GM19193 (cell line): Measurements from ENCODE around the gene ERAL1.
A peak's percentile ranks its signal among the peaks of the same experiment; 100 is the strongest.

Experiments used
- POLR2A ChIP-seq: IDR thresholded peaks from 4 replicates; pipeline ENCODE4 v1.6.1; 2011; ENCODE audit not compliant: insufficient read depth, insufficient read length; ENCODE audit errors: extremely low read depth

ERAL1 gene

DNA sequence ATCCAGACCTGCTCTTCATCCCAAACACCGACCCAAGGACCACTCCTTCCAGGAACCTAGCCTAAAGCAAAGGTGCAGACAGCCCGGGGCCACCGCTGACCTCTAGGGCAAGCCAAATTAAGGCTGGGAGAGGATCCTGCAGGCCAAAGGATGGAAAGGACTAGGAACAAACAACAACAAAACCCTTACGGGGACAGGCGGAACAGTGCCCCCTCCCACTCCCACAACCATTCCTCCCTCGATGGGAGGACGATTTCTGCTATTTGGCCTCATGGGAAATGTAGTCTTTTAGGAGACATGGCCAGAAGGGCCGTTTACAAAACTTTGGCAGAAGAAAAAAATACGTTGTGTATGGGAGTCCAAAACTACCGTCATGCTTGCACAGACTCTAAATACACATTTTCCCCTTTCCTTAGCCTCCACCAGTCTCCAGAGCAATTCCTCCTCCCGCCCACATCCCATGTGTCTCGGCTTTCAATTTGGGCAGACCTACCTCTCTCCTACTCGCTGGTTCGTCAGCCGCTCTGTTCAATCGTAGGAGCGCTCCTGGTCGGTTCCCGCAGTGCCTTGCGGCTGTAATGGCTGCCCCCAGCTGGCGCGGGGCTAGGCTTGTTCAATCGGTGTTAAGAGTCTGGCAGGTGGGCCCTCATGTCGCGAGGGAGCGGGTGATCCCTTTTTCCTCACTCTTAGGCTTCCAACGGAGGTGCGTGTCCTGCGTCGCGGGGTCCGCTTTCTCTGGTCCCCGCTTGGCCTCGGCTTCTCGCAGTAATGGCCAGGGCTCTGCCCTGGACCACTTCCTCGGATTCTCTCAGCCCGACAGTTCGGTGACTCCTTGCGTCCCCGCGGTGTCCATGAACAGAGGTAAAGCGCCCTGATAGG is at the start of gene ERAL1:
TSS of gene ERAL1 (plus strand) at position 560 of the 879 bp plus-strand sequence. CDS start at position 579, 19 bp downstream.
- TF ChIP-seq POLR2A = peak; percentile 89

DNA sequence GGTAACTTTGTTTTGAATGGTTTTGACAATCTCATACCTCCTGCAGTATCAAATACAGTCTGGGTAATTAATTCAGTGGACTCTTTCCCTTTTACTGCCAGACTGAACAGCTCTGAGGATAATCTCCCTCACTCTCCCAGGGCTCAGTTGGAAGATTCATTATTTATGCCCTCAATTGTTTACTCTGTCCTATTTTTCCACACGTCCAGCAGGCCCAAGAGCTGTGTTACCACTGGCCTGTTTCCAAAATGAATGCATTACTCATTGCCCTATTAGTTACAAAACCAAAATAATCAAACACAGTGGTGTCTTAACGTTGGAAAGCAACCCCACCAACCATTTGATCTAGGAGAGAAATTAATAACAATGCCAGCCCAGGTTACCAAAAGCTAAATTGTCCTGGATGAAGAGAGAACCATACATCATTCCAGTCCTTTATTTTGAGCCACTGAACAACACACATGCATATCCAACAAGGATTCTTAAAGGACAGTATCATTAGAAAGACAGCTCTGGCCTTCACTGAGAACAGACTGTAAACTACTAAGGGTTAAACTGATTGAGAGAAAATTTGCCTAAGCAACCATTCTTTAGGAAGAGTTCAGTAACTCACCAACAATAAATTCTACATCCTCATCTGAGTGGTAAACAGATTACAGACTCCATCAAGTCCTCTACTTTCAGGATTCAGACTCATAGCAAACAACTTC is 46.7 kb upstream of the ERAL1 start:
- no peak for TF ChIP-seq POLR2A

DNA sequence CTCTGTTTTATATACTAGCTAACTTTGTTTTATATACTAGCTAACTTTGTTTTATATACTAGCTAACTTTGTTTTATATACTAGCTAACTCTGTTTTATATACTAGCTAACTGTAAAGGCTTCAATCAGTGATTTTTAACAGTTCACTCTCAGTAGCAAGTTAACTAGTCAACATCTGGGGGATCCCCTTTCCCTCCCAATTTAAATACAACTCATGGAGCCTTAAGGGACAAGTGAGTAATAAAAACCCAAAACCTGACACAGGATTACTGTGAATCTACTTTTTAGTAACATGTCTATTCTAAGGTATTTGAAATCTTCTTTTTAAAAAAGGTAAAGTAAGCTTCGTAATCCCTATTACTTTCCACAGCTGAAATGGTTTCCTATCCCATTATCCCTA is 44.4 kb upstream of the ERAL1 start:
- no peak for TF ChIP-seq POLR2A

DNA sequence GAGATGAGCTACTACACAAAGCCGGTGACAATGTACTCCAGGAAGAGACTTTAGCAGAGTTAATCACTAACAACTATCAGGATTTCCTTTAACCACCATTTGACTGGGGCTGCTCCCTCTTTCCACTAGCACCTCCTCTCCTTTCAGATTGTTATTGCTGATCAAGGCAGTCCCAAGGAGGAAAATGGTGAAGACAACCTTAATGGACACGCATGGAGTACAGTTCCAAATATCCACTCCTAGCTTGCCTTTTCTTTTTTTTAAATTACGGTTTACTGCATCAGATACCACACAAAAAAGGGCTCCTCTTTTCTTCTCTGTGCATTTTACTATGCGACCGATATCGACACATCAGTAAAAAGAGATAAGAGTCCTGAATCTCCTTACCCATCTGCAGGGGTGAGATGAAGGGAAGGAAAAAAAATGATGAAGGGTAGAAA is 43.1 kb upstream of the ERAL1 start:
- TF ChIP-seq POLR2A = no peak

DNA sequence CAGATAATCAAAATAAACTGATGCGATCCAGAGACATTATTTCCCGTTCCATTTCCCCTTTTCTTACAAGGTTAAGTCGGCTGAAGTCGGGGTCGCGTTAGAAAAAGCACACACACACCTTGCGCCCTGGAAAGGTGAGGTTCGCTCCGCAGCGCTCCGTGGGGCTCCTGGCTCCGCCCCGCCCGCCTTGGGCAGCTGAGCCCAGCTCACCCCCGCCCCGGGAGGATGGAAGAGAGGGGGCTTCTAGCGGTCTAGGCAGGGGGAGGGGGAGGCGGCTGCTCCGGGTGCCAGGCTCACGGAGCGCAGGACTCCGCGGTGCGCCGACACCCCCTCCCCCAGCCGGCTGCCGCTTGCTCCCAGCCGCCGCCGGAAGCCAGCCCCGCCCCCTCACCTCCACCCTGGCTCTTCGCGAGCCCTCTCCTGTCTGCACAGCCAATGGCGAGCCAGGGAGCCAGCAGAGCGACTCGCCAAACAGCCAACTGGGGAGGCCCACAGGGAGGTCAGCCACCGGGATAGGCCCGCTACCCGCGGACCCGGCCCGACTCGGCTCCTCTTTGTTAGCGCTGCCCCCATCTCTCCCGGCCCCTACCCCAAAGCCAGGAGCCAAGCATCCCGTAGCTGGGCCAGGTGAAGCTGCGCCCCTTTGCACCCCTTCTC is 42.6 kb upstream of the ERAL1 start:
- peak; percentile 59 for TF ChIP-seq POLR2A

DNA sequence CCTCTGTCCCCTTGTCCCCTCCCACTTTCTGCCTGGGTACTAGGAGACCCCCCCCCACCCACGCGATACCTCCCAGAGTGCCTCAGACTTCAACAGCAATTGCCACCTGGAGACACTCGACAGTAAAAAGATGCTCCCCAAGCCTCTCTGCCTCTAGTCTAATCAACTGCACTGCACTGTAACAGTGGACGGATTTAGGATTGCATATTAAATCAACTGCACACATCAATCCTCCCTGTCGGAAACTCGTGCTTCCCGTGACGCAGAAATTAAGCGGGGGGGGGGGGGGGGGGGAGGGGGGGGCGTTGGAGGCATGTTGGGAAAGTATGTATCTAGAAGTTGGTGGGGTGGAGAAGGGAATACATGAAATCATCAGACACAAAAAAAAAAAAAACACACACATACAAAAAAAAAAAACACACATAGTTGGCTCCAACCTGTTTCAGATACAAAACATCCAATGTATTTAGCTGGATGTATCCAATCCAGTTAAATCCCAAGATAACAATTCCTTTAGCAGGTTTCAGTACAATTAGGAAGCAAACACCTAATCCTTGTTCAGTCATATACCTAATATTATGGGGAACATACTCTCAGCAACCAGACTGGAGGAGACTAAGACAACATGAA is 42.0 kb upstream of the ERAL1 start:
- no peak for TF ChIP-seq POLR2A

DNA sequence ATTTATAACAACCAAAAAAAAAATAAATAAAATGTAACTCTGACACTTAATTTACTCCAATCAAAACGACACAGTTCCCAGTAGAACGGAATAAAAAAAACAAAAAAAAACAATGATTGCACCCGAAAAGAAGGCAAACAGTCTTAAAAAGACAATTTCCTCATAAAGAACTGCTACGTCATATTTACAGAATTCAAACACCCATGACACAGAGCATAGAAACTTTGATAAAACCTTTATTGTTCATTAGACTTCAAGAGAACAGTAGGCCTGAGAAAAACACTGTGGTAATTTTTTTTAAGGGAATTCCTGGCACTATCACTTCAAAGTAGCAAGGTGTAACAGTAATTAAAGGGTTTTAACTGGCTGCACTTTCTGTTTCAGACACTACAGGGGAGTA is 38.3 kb upstream of the ERAL1 start:
- TF ChIP-seq POLR2A = no peak

DNA sequence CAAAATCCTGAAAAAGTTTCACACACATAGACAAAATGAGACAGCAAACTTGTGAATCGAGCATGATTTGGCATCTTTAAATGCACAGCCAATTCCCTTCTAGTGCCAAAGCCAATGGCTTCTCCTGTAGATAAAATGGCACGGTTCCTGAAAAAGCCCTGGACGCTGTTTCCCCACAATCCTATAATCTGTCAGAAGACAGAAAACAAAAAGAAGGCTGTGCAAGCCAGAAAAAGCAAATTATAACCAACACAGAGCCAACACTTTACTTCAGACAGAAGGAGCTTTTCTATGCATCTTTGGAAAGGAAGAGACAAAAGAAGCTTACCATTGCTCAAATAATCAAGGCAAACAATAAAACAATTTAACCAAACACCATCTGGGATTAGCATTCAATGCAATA is 36.0 kb upstream of the ERAL1 start:
- no peak for TF ChIP-seq POLR2A

DNA sequence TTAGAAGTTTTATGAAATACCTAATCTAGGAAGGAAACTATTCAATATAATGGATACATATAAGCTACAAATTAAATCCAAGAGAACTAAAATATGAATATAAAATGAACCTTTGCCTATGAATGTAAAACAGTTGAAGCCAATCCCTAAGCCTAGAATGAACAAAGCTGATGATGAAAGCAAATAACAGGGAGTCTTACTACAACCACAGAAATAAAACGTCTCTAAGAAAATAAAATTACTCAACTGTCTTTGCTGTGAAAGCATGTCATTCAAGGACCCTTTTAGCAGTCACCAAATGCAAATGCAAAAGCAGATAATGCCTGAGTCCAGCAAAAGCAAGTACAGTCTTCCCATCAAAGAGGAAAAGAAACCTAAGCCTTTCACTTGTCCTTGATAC is 35.2 kb upstream of the ERAL1 start:
- TF ChIP-seq POLR2A = no peak

DNA sequence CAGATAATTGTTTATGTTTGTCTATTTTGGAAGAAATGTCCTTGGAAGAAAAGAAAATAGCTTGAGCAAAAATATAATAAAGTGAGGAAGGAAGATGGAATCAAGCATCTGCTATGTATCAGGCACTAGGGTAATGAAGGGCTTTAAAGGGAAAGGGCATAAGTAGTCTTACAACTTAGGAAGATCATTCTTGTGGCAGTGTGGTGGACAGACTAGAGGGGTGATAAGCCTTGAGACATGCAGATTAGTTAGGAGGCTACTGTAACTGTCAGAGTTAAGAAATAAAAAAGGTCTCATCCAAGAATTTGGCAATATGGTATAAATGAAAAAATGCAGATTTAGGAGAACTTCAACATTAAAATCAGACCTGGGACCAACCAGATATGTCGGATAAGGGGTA is 27.1 kb upstream of the ERAL1 start:
- no peak for TF ChIP-seq POLR2A

DNA sequence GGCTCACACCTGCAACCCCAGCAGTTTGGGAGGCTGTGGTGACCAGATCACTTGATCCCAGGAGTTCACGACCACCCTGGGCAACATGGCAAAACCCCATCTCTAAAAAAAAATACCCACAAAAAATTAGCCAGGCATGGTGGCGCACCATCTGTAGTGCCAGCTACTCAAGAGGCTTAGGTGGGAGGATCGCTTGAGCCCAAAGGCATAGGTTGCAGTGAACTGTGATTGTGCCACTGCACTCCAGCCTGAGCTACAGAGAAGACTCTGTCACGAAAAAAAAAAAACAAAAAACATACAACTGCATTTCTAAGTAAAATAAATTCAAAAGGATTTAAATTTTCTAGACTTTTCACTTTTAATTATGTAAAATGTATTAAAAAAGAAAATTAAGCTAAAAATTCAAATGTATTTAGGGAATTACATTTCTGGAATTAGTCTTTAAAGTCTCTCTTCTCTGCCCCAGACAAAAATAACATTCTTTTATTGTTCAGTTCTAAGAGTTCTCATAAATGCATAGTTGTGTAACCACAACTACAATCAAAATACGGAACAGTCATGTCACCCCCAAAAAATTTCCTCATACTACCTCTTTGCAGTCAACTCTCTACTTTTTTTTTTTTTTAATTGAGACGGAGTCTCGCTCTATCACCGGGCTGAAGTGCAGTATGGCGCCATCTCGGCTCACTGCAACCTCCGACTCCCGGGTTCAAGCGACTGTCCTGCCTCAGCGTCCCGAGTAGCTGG is 26.3 kb upstream of the ERAL1 start:
- no peak for TF ChIP-seq POLR2A

DNA sequence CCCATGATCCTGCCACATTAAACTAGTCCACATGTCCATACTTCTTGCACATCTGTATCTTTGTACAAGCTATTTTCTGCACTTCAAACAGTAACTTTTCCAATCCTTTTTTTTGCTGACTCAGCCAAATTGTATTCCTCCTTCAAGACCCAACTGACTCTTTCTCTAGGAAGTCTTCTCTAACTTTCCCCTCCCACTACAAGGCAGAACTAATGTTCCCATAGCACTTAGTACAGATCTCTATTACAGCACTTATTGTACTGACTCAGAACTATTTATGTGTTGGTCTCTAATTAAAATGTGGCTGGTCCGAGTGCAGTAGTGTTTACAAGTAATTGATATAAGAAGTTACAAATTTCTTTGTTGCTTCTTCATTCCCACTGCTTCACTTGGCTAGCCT is 20.4 kb upstream of the ERAL1 start:
- TF ChIP-seq POLR2A = no peak

DNA sequence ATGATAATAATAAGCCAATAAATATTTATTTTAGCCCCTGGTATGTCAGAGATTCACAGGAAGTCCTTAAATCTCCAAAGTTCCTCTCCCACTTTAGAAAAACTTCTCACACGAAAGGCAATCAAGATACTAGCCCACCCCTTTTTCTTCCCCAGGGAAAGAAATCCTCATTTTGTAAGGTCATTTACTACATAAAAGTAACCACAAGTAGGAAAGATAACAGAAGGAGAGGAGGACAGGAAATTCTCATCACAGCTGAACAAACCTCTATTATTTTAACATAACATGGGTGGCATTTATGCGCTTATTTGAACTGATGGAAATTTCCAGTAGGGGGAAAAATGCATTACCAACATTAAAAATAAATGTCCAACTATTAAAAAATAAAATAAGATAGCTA is 15.6 kb upstream of the ERAL1 start:
- TF ChIP-seq POLR2A = no peak

DNA sequence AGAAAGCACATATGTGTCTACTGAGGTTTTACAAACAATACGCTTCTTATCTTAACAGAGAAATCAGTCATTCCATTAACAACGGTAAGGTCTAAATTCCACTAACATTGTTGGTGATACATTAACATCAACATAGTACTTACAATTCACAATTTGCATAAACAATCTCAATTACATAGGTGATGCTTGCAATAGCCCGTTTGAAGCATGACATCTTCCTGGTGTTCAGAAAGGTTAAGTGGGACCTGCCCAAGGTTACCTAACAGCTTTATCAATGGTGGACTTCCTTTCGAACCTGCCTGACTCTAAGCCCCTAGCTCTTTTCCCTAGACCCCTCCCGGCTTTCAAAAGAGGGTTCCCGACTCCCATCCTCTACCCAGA is 12.9 kb upstream of the ERAL1 start:
- no peak for TF ChIP-seq POLR2A

DNA sequence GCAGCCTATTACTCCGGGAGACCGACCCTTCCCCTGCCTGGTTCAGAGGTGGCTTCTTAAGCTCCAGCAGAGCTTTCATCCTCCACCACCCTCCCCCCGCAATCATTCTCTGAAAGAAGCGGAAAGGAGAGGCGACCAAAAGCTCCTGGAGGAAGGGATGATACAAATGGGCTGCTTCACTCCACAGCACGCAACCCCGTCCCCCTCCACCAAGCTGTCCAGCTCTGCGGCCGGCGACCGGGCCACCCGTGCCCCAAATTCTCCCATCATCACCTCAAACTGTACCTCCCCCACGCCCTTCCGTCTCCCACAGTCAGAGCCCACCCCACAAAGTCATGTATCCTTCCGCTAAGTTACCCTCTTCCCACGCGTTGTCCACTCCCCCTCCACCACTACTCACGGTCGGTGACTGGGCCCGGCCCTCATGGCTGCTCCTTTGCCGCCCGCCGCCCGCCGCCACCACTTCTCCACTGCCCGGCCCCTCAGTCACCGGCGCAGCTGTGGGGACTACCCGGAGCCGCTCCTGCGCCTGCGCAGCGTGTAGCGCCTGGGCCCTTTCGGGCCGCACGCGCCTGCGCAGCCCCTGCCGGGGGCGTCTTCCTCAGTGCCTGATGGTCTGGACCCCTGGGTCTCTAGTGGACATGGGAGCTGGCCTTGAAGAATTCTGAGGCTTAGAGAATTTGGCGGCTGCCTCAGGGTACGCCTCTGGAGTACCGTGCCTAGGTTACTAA is 12.4 kb upstream of the ERAL1 start, which contains the start of gene FAM222B:
TSS of gene FAM222B (minus strand) at position 509 of the 731 bp plus-strand sequence. CDS start 76,123 bp downstream, outside the sequence.
- TF ChIP-seq POLR2A = peak; percentile 69

DNA sequence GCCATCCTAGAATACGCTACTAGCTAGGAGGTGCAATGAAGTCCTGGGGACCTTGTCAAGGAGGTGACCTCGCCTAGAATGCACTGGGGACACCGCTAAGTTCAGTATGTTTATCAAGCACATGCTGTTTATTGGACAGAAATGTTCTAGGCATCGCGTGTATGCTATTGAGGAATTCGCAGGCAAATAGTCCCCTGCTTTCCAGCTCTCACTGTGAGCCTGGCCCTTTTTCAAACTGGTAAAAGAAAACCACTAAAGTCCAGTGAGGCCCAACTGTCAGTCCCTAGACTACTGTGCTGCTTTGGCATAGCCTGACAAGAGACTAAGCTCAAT is 11.0 kb upstream of the ERAL1 start:
- TF ChIP-seq POLR2A = no peak
